HG03159 (cell line): ENCODE data around the gene SRSF4.
"Not testable (repeated sequence)": the region's sequence is repeated elsewhere in the genome, so short reads cannot be mapped to it uniquely, and the experiment has no call there.

Experiments used
- ATAC-seq: cut with Tn5 transposase; IDR thresholded peaks from one replicate; pipeline ENCODE4 v1.9.1; 2021; ENCODE audit warnings: mild to moderate bottlenecking, moderate library complexity; ENCODE audit not compliant: unreplicated experiment

The SRSF4 gene

GRCh38 chr1:29181413-29182225 is at the start of gene SRSF4:
Gene SRSF4 (minus strand): TSS chr1:29181900. CDS start chr1:29181752, 148 bp downstream.
- ATAC-seq, result peak; percentile 87

GRCh38 chr1:29230553-29231378 is 49.1 kb upstream of the SRSF4 start, which contains the start of gene MECR:
Gene MECR (minus strand): TSS chr1:29230934. CDS start chr1:29230906, 28 bp downstream.
- peak; percentile 90 for ATAC-seq

GRCh38 chr1:29230204-29230552 is 48.5 kb upstream of the SRSF4 start:
- no peak for ATAC-seq

- no peak for ATAC-seq
These were observed 45.8 kb upstream of the SRSF4 start for GRCh38 chr1:29227511-29227910.

DNA sequence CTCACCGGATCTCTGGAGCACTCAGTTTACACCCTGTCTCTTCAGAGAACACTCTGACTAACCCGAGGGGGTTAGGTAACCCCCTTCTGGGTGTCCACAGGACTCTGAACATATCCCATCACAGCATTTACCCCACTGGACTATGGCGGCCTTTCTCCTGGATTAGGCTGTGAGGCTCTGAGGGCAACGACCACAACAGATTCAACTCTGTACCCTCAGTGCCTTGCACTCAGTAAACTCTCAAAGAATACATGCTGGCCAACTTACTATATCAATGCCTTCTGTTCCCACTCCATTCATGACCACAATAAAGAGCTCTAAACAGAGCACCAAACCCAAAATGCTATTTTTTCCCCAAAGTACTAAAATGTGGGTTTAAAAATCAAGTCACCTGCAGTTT is 43.7 kb upstream of the SRSF4 start:
- ATAC-seq, result no peak

GRCh38 chr1:29224356-29224837 is 42.7 kb upstream of the SRSF4 start:
- no peak for ATAC-seq

DNA sequence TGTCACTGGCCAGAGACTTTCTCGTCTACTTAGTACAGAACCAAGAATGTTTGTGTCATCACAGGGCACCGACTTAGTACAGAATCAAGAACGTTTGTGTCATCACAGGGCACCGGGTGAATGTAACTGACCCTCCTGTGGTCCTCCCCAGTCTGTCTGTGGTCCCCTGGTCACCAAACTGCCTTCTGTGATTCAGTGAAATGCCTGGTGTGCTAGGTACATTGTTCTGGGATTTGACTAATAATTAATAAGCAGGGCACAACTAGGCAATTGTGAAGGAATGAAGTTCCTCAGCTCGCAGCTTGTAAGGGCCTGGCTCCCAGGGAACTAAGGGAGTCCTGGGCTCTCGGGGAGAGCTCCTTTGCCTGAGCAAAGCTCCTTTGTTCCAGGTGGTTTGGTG is 41.8 kb upstream of the SRSF4 start:
- ATAC-seq, result no peak

- ATAC-seq, result no peak
These were observed 41.0 kb upstream of the SRSF4 start for GRCh38 chr1:29222686-29223085.

DNA sequence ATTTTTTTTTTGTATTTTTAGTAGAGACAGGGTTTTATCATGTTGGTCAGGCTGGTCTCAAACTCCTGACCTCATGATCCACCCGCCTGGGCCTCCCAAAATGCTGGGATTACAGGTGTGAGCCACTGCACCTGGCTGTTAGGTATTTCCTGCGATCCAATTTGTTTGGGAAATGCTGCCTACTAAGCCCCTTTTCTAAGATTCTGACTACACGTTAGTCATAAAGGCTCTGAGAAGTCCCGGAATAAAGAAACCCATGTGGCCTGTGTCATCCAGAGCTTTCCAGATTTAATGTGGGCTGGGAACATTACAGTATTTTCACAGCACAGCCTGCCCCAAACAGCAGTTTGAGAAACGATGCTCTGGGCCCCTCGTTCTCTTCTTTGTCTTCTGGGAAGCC is 40.6 kb upstream of the SRSF4 start:
- ATAC-seq, result not testable (repeated sequence)

DNA sequence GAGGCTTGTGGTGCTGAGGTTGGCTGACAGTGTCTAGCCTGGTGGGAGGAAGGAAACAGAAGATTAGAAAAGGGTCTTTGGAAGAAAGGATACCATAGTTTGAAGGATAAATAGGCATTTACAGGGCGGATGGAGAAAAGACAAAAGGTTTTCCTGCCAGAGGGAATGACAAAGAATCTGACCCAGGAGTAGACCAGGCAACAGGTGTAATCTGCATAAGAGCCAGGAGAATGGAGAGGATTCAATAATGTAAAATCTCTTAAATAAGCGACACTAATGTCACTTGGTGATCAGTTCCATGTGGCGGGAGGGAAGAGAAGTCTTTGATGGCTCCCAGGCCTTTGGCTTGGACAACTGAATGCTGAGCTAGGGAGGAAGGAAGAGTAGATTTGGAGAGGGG is 39.6 kb upstream of the SRSF4 start:
- ATAC-seq, result no peak

DNA sequence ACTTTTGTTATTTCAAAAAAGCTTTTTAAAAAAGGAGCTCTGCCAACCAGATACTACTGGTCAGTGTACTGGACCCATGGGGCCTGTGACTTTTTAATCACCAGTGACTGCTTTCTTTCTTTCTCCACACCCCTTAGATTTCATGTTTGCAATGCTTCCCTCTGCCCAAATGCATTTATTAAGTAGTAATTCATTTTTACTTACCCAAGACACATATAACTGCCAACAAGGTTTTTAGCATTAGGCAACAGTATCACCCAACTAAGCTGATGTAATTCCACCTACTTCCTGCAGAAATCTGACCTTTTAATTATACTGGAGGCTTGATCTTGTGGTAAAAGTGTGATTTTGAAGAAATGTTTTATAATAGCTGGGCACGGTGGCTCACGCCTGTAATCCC is 36.5 kb upstream of the SRSF4 start:
- ATAC-seq, result no peak

DNA sequence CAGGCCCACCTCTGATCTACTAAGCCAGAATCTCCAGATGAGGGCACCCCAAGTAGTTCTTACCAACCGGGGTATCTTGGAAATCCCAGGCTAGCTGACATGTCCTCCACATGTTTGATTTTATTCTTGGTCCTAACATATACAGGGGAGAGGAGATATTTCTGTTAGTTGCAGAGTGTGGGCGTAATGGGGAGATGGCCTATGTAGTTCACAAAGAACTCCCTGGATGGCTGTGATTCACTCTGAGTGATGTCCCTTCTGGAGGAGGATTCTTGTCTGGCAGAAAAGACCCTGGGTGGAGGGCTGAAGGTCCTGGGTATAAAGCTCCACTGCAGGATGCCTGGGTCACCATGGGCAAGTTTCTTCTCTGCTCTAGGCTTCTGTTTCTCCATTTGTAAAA is 35.9 kb upstream of the SRSF4 start:
- no peak for ATAC-seq

DNA sequence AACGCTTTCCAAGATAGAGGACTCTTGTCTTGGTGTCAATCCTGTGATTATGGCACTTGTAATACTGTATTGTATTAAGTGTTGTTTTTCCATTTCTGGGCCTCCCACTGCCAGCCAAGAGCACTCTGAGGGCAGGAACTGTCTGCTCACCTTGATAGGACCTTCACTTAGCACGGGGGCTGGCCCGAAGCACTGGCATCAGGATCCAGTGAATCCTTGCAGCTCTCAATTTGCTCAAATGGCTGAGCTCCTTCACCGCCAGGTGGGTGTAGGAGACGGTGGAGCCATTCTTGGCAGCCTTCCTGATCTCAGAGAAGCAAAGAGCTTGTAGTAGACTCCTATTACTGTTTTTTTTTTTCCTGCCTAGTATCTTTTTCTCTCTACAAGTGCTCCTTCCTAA is 31.4 kb upstream of the SRSF4 start:
- ATAC-seq, result no peak

DNA sequence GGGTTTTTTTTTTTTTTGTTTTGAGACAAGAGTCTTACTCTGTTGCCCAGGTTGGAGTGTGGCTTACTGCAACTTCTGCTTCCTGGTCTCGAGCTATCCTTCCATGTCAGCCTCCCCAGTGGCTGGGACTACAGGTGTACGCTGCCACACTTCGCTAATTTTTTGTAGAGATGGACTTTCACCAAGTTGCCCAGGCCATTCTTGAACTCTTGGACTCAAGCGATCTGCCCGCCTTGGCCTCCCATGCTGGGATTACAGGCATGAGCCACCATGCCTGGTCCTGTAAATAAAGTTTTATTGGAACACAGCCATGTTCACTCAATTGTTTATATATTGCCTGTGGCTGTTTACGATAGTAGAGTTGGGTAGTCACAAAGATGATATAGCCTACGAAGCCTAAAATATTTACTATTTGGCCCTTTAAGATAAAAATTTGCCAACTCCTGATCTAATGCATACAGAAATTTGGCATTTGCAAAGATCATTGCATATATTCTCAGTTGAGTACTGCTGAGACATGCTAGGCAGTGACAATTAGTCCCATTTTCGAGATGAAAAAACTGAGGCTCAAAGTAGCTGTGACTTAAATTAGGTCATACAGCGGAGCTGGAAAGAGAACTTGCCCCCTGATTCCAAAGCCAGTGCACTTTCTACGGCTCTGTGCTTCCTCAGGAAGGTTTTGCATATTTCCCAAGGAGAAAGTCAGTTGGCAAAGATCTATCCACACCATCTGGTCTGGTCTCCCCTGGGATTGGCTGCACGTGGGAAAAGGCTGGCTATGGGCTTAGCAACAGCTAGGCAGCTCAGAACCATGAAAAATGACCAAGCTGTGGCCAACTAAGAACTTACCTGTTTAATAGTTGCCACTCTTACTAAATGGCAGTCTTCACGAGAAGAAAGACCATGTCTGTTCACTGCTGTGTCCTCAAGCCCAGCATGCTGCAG is 29.7 kb upstream of the SRSF4 start:
- no peak for ATAC-seq

- ATAC-seq, result no peak
These were observed 28.8 kb upstream of the SRSF4 start for GRCh38 chr1:29210278-29211085.

DNA sequence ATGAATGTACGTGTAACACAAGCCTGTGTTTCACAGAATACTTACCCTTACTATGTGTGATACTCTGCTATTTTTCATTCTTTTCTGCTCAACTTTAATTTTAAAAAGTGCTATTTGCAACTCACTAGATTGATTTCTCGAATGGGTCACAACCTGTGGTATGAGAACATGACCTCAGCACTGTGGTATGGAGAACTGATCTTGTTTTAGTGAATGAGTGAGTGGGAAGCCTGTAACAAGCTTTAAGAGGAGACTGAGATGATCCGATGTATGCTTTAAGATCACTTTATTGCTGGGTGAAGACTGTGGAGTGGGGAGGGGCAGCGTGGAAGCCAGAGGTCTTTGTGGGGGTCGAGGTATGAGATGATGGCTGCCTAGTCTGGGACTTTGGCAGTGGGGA is 27.5 kb upstream of the SRSF4 start:
- no peak for ATAC-seq

- no peak for ATAC-seq
These were observed 26.7 kb upstream of the SRSF4 start for GRCh38 chr1:29208442-29208841.

GRCh38 chr1:29202584-29203340 is 21.1 kb upstream of the SRSF4 start:
- peak; percentile 72 for ATAC-seq

DNA sequence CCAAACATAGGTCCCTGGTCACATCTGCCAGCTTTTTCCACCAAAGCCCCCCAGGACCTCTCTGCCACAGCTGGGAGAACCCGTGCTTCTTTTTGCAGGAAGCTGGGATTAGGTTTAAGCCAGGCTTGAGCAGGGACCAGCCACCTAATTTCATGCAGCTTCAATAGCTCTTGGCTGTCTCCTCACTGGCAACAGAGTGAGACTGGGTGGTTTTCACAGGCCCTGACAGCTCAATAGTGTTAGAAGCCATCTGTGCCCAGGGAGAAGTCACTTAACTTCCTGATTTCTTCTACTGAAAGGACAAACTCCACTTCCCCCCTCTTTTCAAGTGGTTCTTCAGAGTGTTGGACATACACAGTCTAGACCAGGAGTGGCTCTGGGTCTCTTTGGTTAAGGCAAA is 20.4 kb upstream of the SRSF4 start:
- ATAC-seq, result no peak
